AG10803 (cell line): ENCODE measurements around the gene BRF1.

Experiments
- DNase-seq: peaks from one replicate; pipeline ENCODE4 v3.0.0; 2010; ENCODE audit warnings: low read depth
- H3K4me3 ChIP-seq: 2 replicates; pipeline ENCODE4 v1.5.1; 2011; ENCODE audit warnings: mild to moderate bottlenecking, low read length, control low read depth
- TF ChIP-seq, protein P1 (sequence below): conservative IDR thresholded peaks from 2 replicates; pipeline ENCODE4 v1.5.1; 2011; ENCODE audit warnings: mild to moderate bottlenecking, low read length, control low read depth, inconsistent platforms

The BRF1 gene

GRCh38 chr14:105300542-105301102, at the start of gene BRF1:
Gene BRF1 (minus strand): TSS chr14:105301001. CDS start chr14:105300629, 372 bp downstream.
- H3K4me3 ChIP-seq, result peak within 1 kb of the TSS; percentile 81
- TF ChIP-seq, protein P1, sequence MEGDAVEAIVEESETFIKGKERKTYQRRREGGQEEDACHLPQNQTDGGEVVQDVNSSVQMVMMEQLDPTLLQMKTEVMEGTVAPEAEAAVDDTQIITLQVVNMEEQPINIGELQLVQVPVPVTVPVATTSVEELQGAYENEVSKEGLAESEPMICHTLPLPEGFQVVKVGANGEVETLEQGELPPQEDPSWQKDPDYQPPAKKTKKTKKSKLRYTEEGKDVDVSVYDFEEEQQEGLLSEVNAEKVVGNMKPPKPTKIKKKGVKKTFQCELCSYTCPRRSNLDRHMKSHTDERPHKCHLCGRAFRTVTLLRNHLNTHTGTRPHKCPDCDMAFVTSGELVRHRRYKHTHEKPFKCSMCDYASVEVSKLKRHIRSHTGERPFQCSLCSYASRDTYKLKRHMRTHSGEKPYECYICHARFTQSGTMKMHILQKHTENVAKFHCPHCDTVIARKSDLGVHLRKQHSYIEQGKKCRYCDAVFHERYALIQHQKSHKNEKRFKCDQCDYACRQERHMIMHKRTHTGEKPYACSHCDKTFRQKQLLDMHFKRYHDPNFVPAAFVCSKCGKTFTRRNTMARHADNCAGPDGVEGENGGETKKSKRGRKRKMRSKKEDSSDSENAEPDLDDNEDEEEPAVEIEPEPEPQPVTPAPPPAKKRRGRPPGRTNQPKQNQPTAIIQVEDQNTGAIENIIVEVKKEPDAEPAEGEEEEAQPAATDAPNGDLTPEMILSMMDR, result no peak
- DNase-seq, result peak; percentile 89

GRCh38 chr14:105349992-105350391, 49.2 kb upstream of the BRF1 start:
- DNase-seq, result no peak
- H3K4me3 ChIP-seq, result no peak overlapping the region
- TF ChIP-seq, protein P1, result no peak

- no peak overlapping the region for H3K4me3 ChIP-seq
- no peak for DNase-seq
- TF ChIP-seq, protein P1, result no peak
Observed at GRCh38 chr14:105348945-105349699, 48.3 kb upstream of the BRF1 start.

- TF ChIP-seq, protein P1, result no peak
- no peak overlapping the region for H3K4me3 ChIP-seq
- no peak for DNase-seq
Observed at GRCh38 chr14:105348169-105348944, 47.6 kb upstream of the BRF1 start.

DNA sequence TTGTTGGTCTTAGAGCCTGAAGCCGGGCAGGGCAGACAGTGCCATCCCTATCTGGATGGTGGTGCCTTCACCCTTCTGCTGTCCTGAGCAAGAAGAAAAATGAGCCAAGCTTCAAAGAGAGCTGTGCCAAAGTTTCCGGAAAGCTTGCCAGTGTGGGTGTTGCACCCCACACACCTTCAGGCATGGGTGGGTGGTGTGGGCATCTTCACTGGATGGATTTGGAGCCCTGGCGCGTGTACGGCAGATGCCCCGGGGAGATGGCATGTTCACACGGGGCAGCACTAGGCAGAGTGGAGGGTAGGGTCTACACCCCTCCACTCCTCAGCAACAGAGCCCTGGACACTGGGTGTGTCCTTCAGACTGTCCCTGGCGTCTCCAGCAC, 46.8 kb upstream of the BRF1 start:
- H3K4me3 ChIP-seq, result no peak overlapping the region
- DNase-seq, result no peak
- TF ChIP-seq, protein P1, result no peak

GRCh38 chr14:105346876-105347586, 46.2 kb upstream of the BRF1 start:
- H3K4me3 ChIP-seq, result no peak overlapping the region
- DNase-seq, result no peak
- TF ChIP-seq, protein P1, result no peak
